Activated CD4-positive, alpha-beta T cell treated with anti-CD3 and anti-CD28 coated beads for 24 hours (primary cell): ENCODE data around the gene MOSPD2.

Experiments used
- DNase-seq, 2 donors: peaks; one replicate each; pipeline ENCODE4 v3.0.0-alpha.2; 2020; ENCODE audit warnings: low read depth in 2 of 2

MOSPD2 gene

DNA sequence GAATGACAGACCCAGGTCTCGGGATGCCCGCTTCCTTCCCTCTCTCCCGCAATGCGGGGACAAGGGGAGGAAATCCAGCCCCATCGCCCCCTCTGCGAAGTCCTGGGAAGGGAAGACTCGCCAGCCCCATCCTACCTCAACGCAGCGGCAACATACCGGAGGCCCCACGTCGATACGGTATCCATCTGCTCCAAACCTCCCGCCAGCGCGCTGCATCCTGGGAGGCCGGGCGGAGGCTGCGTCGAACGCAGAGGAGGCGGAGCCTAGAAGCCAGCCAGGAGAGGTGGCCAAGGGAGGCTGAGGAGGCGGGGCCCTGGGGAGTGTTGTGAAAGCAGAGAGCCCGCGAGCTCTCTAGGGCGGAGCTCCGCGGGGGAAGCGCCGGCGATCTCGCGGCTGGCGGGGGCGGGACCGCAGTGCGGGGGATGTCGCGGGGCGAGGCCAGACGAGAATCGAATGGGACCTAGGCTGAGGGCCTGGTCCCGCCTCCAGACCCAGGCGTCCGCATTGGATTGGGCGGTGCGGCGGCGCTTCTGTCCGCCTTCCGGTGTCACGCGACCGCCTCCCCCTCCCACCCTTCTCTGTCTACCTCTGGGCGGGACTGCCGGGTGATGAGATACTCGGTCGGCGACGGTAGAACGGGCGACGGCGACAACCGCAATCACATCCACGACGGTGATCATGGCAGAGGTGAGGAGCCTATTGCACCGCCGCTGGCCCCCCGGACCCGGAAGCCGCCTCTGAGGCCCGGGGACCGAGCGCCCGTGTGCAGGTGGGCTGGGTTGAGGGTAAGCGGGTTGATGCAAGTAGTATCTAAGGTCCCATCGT lies at the start of gene MOSPD2, which contains the start of gene FANCB:
TSS of gene MOSPD2 (plus strand) at position 571 of the 825 bp plus-strand sequence. CDS start at position 679, 108 bp downstream.
TSS of gene FANCB (minus strand) at position 219 of the 825 bp plus-strand sequence. CDS start 7,559 bp downstream, outside the sequence.
- DNase-seq: peak; percentile 81 to 82

DNA sequence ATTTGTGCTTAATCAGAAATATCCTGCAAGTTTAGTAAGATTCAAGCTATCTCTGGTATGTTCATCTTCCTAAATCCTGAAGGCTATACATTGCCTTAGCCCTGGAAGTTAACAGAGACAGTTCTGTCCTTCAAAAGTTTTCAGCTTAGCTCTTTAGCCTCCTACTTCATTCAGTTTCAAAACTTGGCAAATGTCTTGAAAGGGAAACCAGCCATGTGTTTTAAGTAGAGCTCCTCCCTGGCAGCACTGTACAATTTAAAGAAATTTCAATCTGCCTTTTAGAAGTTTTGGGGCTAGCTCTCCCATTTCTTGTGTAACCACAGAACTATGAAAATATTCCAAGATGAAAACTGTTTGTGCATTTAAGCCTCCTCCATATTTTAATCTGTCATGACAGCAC lies 47.4 kb upstream of the MOSPD2 start:
- DNase-seq: no peak

DNA sequence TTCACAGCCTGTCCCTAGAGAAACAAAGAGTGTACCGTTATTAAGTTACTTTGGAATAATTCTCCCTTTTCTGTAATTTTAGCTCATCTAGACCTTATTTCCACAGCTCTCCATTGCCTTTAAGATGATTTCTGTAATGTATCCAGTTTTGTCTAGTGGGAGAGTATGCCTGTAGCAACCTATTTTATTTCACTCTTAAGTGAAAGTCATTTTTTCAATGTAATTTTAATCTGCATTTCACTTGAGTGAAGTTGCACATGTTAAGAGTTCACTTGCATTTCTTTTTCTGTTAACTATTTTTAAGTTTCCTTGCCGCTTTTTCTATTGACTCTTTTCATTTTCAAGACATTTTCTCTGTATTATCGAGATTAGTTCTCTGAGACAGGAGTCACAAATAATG lies 46.9 kb upstream of the MOSPD2 start:
- DNase-seq: no peak

DNA sequence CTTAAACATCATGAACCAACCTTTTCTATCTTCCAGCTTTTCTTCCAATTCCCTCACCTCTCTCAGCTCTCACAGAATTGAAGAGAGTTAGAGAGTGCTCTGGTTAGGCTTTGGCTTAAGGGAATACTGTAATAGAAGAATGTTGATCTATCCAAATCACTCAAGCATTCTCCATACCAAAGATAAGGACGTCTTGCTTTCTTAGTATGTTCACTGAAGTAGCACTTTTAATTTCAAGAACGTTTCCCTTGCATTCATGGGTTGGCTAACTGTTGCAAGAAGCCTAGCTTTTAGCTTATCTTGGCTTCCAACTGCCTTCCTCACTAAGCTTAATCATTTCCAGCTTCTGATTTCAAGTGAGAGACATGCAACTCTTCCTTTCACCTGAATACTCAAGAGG lies 43.6 kb upstream of the MOSPD2 start:
- no peak for DNase-seq

DNA sequence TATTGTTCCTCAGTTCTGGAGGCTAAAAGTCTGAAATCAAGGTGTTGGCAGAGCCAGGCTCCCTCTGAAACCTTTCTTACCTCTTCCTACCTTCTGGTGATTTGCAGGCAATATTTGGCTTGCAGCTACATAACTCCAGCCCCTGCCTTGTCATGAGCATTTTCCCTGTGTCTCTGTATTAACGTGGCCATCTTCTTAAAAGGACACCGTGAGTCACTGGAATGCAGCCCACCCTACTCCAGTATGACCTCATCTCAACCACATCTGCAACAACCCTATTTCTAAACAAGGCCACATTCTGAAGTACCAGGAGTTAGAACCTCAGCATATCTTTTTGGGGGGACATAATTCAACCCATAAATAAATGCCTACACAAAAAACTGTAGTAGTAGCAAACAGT lies 41.1 kb upstream of the MOSPD2 start:
- DNase-seq: no peak

DNA sequence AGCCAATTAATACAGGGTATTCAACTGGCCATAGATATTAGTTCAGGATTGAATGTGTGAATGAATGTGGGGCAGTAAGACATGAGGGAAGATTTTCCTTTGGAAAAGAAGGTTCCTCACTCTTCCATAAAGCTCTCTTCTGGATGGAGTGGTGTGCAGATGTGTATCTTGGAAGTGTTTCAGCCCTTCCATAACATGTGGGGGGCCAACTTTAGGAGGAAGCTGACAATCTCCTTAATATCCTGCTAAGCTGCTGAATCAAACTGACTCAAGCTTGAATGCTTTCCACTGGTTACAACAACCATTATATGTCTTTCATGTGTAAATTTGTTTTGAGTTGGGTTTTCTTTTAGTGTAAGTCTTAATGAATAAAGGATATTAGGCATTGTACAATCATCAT lies 40.6 kb upstream of the MOSPD2 start:
- no peak for DNase-seq

DNA sequence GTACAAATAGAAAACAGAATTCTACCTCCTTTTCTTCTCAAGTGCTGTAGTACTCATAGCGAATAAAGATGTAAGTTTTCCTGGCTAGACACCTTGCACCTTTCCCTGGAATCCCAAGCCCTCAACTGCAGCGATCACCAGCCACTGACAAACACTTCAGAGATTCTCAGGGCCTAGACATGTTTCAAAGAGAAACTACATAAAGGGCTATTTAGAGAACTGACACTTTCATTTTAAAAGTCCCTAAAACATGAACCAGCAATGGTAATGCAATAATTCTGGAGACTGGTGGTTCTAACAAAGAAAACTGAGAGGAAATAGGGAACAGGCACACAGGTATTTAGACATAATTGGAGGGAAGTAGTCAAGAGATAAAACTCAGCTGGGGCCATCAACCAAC lies 36.1 kb upstream of the MOSPD2 start:
- DNase-seq: no peak

DNA sequence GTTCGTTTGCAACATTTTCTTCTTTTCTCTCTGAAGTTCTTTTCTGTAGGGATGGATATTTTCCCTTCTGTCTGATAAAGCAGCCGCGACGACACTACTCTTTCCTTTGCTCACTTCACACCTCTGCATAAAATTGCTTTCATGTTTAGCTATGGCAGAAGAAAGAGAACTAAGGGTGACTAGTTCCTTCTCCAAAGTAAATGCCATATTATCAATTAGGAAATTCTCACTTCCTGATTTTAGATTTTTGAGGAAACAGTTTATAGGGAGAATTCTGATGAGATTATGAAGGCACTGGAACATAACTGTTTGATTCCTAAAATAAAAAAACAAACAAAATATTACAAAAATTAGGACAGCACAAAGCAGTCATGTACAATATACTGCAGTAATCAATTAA lies 29.6 kb upstream of the MOSPD2 start:
- DNase-seq: no peak

DNA sequence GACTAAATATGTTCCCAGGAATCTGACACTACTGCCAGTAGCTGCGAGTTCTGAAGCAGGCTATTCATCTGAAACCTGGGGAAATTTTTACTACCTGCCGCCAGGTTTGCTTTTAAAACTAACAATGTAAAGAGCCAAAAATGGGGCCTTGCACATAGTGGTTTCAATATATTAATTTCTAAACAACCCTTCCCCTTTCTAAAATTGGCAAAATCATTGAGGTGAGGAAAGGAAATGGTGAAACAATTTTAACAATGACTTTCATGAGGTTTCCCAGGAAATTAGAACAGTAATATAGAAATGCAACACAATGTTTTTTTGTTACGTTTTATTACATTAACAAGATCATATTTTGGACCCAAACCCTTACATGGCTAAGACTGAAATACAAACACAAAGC lies 21.7 kb upstream of the MOSPD2 start:
- no peak for DNase-seq

DNA sequence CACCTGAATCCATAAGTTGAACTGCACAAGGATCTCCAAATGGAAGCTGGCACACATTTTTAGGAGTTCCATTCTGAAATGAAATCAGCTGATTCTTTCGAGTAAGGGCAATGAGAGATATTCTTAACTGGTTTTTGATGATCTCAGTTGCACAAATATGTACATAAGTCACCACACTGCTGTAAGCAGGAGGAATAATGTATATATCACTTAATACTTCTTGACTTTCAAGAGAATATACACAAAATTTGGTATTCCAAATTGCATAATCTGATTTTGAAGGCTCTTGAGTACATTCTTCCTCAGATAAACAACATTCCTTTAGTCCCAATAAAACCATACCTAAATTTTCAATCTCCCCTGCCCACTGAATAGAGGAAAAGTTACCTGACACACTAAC lies 8.6 kb upstream of the MOSPD2 start:
- no peak for DNase-seq

DNA sequence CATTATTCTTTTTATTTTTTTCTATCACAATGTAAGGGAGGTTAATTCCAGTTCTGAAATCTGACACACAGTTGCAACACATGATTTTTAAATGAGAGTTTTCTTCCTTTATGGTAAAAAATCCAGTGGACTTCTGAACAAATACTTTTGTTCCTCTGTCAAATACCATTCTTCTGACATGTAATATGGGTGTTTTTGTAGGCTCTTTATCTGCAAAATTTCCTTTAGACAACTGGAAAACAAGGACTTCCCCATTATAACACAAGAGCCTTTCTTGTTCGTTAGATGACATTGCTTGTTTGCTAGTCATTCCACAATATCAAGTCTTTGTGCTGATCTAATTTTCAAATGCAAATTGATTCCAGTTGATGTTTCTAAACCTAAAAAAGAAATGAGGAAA lies 8.0 kb upstream of the MOSPD2 start:
- no peak for DNase-seq

DNA sequence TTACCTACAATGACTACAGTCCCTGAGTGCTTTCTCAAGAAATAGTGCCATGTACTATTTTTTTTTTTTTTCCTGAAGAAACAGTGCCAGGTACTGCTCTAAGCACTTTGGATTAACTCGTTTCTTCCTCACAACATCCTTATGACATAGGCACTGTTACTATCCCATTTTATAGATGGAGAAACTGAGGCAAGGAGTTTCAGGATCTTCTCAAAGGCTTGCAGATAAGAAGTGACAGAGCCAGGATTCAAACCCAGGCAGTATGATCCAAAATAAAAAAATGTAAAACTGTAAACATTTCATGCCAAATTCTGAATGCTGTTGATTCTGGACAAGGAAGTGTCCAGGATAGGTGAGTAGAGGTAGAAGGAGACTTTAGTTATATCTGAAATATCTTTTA lies 1.5 kb upstream of the MOSPD2 start:
- DNase-seq: no peak

DNA sequence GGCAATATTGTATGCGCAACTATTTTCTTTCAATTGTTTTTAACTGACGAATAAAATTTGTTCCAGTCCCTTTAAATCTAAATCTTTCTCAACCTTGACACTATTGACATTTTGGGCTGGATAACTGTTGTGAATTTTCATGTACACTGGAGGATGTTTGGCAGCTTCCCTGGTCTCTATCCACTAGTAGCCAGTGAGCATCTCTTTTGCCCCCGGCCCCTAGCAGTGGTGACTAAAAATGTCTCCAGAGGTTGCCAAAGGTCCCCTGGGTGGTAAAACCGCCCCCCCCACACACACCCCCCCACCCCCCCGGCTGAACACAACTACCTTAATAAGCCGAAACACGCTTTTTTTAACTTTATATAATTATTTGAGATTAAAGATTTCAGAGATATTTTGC lies 866 bp upstream of the MOSPD2 start:
- no peak for DNase-seq

DNA sequence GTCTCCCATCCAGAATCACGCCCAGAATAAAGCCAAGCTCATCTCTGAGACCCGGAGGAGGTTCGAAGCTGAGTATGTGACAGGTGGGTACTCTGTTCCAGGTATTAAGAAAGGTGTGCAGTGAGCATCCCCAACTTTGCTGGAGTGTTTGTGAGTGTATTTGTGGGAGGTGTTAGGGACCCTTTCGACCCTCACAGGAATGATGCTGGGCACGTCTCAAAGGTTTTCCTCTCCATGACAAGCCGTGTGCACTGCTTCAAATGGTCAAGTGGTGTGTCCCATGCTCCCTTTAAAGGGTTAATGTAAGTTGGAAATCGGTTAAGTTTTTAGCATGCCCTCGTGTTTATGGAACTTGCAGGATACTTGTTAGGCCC lies 442 bp downstream of the MOSPD2 start:
- no peak for DNase-seq

DNA sequence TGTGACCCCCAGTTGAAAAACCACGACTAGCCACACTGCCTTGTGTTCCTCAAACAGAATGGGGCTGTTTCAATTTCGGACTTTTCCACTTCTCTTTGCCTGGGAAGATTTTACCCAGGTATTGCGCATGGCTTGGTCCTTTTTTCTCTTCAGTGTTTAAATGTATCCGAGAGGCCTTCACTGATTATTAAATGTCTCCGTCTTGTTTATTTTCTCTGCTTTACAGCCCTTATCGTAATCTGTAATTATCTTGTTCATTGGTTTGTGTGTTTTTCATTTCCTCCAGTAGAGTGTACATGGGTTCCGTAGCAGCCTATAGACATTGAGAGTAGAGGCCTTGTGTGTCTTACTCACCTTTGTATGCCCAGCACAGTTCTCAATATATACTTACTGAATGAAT lies 2.4 kb downstream of the MOSPD2 start:
- no peak for DNase-seq

DNA sequence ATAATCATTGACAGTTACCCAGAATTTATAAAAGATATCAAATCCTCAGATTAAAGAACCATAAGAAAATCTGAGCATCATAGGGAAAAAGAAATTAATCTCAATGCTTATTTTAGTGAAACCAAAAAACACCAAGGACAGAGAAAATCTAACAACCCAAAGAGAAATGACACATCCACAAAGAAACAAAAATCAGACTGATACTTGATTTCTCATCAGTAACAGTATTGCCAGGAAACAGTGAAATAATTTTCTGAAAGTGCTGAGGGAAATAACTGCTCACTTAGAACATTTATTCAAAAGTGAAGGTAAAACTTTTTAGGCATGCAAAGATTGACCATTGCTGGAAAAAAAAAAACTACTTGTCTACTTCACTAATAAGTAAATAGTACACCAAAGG lies 10.6 kb downstream of the MOSPD2 start:
- DNase-seq: no peak

DNA sequence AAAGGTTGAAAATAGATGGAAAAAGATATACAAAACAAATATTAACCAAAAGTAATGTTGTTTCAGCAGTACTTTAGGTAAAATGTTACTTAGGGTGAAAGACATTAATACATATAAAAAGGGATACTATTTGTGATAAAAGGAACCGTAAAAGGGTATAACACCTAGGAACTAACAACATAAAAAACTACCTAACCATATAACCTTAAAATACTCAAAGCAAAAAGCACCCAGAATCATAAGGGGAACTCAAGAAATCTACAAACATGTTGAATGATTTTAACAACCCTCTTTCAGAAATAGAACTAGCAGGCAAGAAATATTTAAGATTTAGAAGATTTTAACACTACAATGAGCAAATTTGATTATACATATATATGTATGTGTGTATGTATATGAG lies 11.5 kb downstream of the MOSPD2 start:
- no peak for DNase-seq

DNA sequence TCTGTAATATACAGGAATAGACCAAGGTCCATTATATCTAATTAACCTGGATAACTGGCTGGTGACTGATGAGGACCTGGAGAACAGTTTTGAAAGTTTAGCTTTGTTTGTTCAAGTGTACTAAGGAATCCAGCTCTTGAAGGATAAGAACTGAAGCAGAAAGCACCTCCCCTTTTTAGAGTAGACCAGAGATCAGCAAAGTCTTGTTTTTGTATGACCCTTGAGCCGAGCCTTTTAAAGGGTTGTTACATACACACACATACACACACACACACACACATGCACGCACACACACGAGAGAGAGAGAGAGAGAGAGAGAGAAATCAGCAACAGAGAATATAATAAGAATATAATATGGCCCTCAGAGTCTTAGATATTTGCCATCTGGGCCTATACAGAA lies 13.0 kb downstream of the MOSPD2 start:
- DNase-seq: no peak

DNA sequence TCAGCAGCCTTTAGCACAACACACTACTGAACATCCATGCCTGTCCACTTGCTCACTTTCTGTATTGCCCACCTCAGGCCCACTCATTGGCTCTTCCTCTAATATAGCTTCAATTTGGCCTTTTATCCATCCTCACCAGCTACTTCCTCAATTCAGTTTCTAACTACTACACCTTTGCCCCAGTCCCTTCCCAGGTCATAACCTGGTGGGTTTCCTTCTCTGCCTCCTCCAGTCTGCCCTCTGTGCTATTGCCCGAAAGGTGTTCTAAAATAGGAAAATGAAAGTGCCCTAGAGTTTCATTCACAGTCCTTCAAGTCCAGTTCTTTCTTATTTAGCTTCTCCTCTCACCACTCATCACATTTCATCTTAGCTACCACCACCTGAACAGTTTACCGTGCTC lies 23.1 kb downstream of the MOSPD2 start:
- no peak for DNase-seq

DNA sequence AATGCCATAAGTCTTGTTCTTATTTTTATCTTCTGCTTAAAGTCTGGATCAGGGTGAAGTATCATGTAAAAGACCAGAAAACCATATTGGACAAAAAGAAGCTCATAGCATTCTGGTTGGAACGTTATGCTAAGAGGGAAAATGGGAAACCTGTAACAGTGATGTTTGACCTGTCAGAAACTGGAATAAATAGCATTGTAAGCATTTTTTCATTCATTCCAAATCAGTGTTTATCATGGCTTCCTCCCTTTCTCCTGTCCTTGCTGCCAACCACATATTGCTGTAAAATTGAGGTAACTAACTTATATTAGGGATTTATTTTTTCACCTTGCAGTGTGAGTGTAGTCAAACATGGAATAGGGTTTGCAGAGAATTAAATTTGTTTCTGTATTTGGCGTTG lies 23.8 kb downstream of the MOSPD2 start:
- DNase-seq: no peak

DNA sequence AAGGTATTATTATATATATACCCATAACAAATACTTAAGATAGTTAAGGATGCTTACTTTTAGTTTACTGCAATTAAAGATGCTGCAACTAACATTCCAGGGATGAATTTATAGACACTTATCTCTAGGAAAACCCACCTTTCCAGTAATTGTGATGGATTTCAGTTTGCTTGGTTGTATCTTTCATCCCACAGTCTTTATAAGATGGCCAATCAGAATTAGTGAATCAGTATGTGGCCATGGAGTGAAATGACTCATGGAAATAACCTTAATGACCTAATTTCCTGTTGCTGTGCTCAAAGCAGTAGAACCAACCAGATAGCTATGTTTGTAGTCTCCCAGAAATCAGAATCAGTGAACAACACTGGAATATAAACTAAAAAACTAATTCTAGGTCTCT lies 26.4 kb downstream of the MOSPD2 start:
- no peak for DNase-seq

DNA sequence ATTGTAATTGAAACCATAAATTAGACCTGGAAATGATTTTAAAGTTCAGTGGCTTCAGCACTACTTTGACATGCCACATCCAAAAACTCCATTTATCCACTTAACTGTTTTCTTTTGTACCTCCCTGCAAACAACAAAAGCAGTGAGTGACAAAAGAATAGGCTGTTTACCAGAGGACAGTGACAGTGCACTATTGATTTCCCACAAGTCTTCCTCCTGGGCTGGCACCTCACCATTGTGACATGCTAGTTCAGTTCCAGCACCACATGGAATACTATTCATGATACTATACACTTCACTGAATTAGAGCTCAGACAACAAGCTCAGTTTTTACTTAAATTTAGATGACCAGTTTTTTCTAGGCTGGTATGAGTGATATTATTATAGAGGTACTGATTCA lies 29.3 kb downstream of the MOSPD2 start:
- DNase-seq: no peak

DNA sequence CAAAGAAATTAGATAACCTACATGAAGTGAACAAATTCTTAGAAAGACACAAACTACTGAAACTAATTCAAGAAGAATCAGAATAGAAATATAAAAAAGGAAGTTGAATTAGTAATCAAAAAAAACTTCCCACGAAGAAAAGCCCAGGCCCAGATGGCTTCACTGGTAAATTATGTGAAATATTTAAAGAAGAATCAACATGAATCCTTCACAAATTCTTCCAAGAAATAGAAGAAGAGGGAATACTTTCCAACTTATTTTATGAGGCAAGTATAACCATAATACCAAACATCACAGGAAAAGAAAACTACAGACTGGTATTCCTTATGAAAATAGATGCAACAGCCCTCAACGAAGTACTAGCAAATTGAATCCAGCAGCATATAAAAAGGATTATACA lies 30.7 kb downstream of the MOSPD2 start:
- no peak for DNase-seq

DNA sequence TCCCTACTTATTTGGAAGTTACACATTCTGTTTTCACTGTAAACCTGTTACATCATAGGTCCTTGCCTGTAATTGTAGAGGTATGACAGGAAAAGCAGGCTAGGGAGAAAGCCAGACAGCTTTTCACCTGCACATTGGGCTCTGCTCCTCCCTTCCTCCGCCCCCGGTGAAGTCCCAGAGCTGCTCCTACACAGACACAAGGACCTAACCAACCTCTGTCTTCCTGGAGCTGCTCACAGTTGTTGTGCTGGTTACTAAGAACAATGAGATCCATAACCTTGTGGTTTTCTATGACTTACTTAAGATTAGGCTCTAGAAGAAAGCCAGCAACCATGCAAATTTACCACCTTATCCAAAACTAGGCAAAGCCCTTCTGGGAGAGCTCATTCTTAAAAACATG lies 40.0 kb downstream of the MOSPD2 start:
- no peak for DNase-seq
